GM12878 (cell line): ENCODE results near the gene LAMA5. TPM values are rescaled to one million over a fixed set of nuclear protein-coding genes. Genes with fewer than 3 reads are reported as not detected.

ENCODE experiments used
- ATAC-seq: fragments of 200-7000 bp; cut with Tn5 transposase; 3 replicates; pipeline ENCODE4 v1.9.1; 2020; ENCODE audit warnings: mild to moderate bottlenecking, moderate library complexity
- BruUV-seq: library from RNA; stranded (reverse); fragments of 400-500 nt; replicated peaks from 2 replicates; lab custom pipeline; 2021; lab: Mats Ljungman, UMichigan
- CTCF ChIA-PET: fragments of 300-600 bp; sonication (Branson Sonifier 250); formaldehyde crosslinking; extraction: SDS; loops from one replicate; lab custom pipeline; 2021; ENCODE audit warnings: inconsistent platforms; lab: Yijun Ruan, JAX
- POLR2A ChIA-PET: fragments of 350-600 bp; formaldehyde crosslinking; extraction: SDS; loops from one replicate; lab custom pipeline; 2021; ENCODE audit warnings: inconsistent platforms; lab: Charles Lee
- RAD21 ChIA-PET: fragments of 300-600 bp; sonication (Branson Sonifier 250); formaldehyde crosslinking; loops from one replicate; lab custom pipeline; 2023; ENCODE audit warnings: antibody characterized with exemption; ENCODE audit not compliant: unreplicated experiment; lab: Charles Lee
- SMC1A ChIA-PET: fragments of 300-600 bp; sonication (Branson Sonifier 250); formaldehyde crosslinking; loops from one replicate; lab custom pipeline; 2023; ENCODE audit not compliant: unreplicated experiment, uncharacterized antibody; lab: Charles Lee
- DNase-seq: peaks from one replicate; pipeline ENCODE4 v3.0.0-alpha.2; 2011; ENCODE audit warnings: low read depth, low spot score
- FAIRE-seq: peaks from 3 replicates; lab custom pipeline; 2011; peaks lifted over from hg19 to GRCh38; lab: Jason Lieb, UNC
- H2AFZ ChIP-seq: 2 replicates; pipeline ENCODE4 v1.6.0; 2011; ENCODE audit warnings: low read depth, low read length, control low read depth; ENCODE audit not compliant: control insufficient read depth
- H3K27ac ChIP-seq: 2 replicates; pipeline ENCODE4 v1.5.1; 2011; ENCODE audit warnings: control low read depth; ENCODE audit not compliant: control insufficient read depth, insufficient read depth
- H3K27me3 ChIP-seq, 2 experiments: replicated peaks in 1 of 2; 2 replicates each; pipeline versions ENCODE4 v1.6.0 to v1.6.1; 2011; ENCODE audit warnings: low read length in 1 of 2; ENCODE audit not compliant: control insufficient read depth in 2 of 2, insufficient read depth in 2 of 2
- H3K36me3 ChIP-seq, 2 experiments: 2 replicates each; pipeline ENCODE4 v1.5.1; 2011; ENCODE audit warnings: low read length in 1 of 2; ENCODE audit not compliant: control insufficient read depth in 2 of 2, insufficient read depth in 2 of 2
- H3K4me1 ChIP-seq: 2 replicates; pipeline ENCODE4 v1.6.1; 2011; ENCODE audit warnings: mild to moderate bottlenecking, low read length, moderate library complexity, mixed read lengths; ENCODE audit not compliant: control insufficient read depth, insufficient read depth
- H3K4me2 ChIP-seq: 2 replicates; pipeline ENCODE4 v1.6.0; 2011; ENCODE audit warnings: control low read depth; ENCODE audit not compliant: control insufficient read depth, insufficient read depth
- H3K4me3 ChIP-seq: fragments of 200-600 bp; sonication (generic); 2 replicates; pipeline ENCODE4 v1.5.1; 2016
- H3K79me2 ChIP-seq: 2 replicates; pipeline ENCODE4 v1.6.0; 2011; ENCODE audit warnings: low read length; ENCODE audit not compliant: control insufficient read depth, insufficient read depth
- H3K9ac ChIP-seq: 2 replicates; pipeline ENCODE4 v1.8.0; 2011; ENCODE audit warnings: low read length, control low read depth, mixed read lengths; ENCODE audit not compliant: control insufficient read depth, insufficient read depth
- H3K9me3 ChIP-seq: replicated peaks from 3 replicates; pipeline ENCODE4 v1.5.1; 2011; ENCODE audit warnings: mild to moderate bottlenecking, low read length; ENCODE audit not compliant: control insufficient read depth, insufficient read depth
- H4K20me1 ChIP-seq: 2 replicates; pipeline ENCODE4 v1.6.0; 2011; ENCODE audit not compliant: control insufficient read depth, insufficient read depth
- BHLHE40 ChIP-seq, 2 experiments: fragments of 450-650 bp in 1 of 2; IDR thresholded peaks; 2 replicates each; pipeline ENCODE4 v1.6.1; 2011 to 2017; ENCODE audit warnings: low read depth in 2 of 2, borderline replicate concordance in 1 of 2, improper control_type of control experiment in 1 of 2, low read length in 1 of 2, mild to moderate bottlenecking in 1 of 2
- CBX5 ChIP-seq: sonication (generic); IDR thresholded peaks from 2 replicates; pipeline ENCODE4 v1.6.1; 2016; ENCODE audit warnings: low read depth, moderate library complexity, mild to moderate bottlenecking, inconsistent platforms
- EED ChIP-seq: sonication (generic); IDR thresholded peaks from 2 replicates; pipeline ENCODE4 v1.6.1; 2016; ENCODE audit warnings: antibody characterized with exemption, low read depth
- FOS ChIP-seq: IDR thresholded peaks from 3 replicates; pipeline ENCODE4 v1.6.1; 2011; ENCODE audit warnings: borderline replicate concordance; ENCODE audit not compliant: insufficient read length; ENCODE audit errors: extremely low read depth
- HCFC1 ChIP-seq: fragments of 150-350 bp; IDR thresholded peaks from 2 replicates; pipeline ENCODE4 v1.6.1; 2014; ENCODE audit warnings: low read length
- HDGF ChIP-seq: fragments of 450-650 bp; IDR thresholded peaks from 2 replicates; pipeline ENCODE4 v1.6.1; 2016; ENCODE audit warnings: antibody characterized with exemption
- NFXL1 ChIP-seq: fragments of 450-650 bp; IDR thresholded peaks from 2 replicates; pipeline ENCODE4 v1.6.1; 2017; ENCODE audit warnings: antibody characterized with exemption, mild to moderate bottlenecking, borderline replicate concordance
- POLR2AphosphoS2 ChIP-seq: IDR thresholded peaks from 2 replicates; pipeline ENCODE4 v1.6.1; 2011; ENCODE audit warnings: low read depth, mild to moderate bottlenecking, low read length, improper control_type of control experiment, moderate library complexity
- RB1 ChIP-seq: fragments of 450-650 bp; formaldehyde crosslinking; IDR thresholded peaks from 2 replicates; pipeline ENCODE4 v1.6.1; 2017; ENCODE audit warnings: mild to moderate bottlenecking, borderline replicate concordance
- RELA ChIP-seq: fragments of 450-650 bp; IDR thresholded peaks from 2 replicates; pipeline ENCODE4 v1.8.0; 2014; ENCODE audit warnings: borderline replicate concordance; ENCODE audit not compliant: partially characterized antibody
- SREBF2 ChIP-seq: IDR thresholded peaks from 2 replicates; pipeline ENCODE4 v1.6.1; 2012; ENCODE audit warnings: mild to moderate bottlenecking, low read length
- WGBS: methylation state at CpG from one replicate; pipeline ENCODE4 v1.1.6; 2016; ENCODE audit warnings: low lambda C conversion rate; ENCODE audit not compliant: insufficient replicate concordance, insufficient coverage; ENCODE audit errors: missing lambda C conversion rate; 5-methylcytosine and 5-hydroxymethylcytosine counted together
- in situ Hi-C: fragments of 300-500 bp; cut with MboI; formaldehyde crosslinking; loops from 9 replicates; pipeline ENCODE4 v1.14.3; 2018; ENCODE audit warnings: mixed read lengths
- intact Hi-C: fragments of 100-400 bp; cut with micrococcal nuclease; formaldehyde crosslinking; loops from one replicate; pipeline ENCODE4 v1.14.2; 2022; ENCODE audit not compliant: unreplicated experiment
- polyA plus RNA-seq, 11 experiments: library from polyadenylated mRNA; depleted of rRNA in 4 of 11; unstranded in 6 of 11; stranded (reverse) in 5 of 11; fragments of >200 nt; fragmentation: Nextera tagmentation in 4 of 11; fragmentation: Illumina TruSeq in 1 of 11; extraction: Ambion mirVana in 4 of 11; extraction: Trizol in 1 of 11; gene quantifications; 1 replicate in 1 of 11; 2 replicates in 10 of 11; pipeline versions ENCODE4 v1.2.1 to v1.2.3, GENCODE V29; 2011 to 2016; ENCODE audit warnings: inconsistent platforms in 2 of 11, missing spikeins in 2 of 11, low read depth in 1 of 11
- total RNA-seq, 4 experiments: library from RNA; depleted of rRNA in 3 of 4; stranded (reverse); fragments of >200 nt in 3 of 4; fragmentation: Illumina TruSeq in 1 of 4; extraction: Trizol in 1 of 4; gene quantifications; 2 replicates each; pipeline versions ENCODE4 v1.2.1 to v1.2.3, GENCODE V29; 2013 to 2021
- TF ChIP-seq, protein P1 (sequence below): IDR thresholded peaks from 2 replicates; pipeline ENCODE4 v1.6.1; 2012; ENCODE audit warnings: low read depth, low read length, improper control_type of control experiment
- TF ChIP-seq, protein P2 (sequence below): IDR thresholded peaks from 2 replicates; pipeline ENCODE4 v1.6.1; 2011; ENCODE audit warnings: mild to moderate bottlenecking, low read depth, low read length, moderate library complexity; ENCODE audit not compliant: insufficient replicate concordance
- TF ChIP-seq, protein P3 (sequence below): fragments of 450-650 bp; IDR thresholded peaks from 2 replicates; pipeline ENCODE4 v1.6.1; 2016; ENCODE audit warnings: mild to moderate bottlenecking, moderate library complexity, borderline replicate concordance
- TF ChIP-seq, protein P4 (sequence below): fragments of 450-650 bp; IDR thresholded peaks from 2 replicates; pipeline ENCODE4 v1.6.1; 2017; ENCODE audit warnings: low read depth, mild to moderate bottlenecking, moderate library complexity

Gene LAMA5
- total and polyA plus RNA-seq, 10 of the 15 experiments (the other 5 are each of a cell fraction or from before 2014, with no cell fraction given), result 0.09 to 3.1 (median 1.6) TPM; not detected in 3

- Histone ChIP-seq H3K9me3 (no peaks in the 10 kb centered on the region), H4K20me1 (no peaks in the 10 kb centered on the region), H3K27me3 (no peaks in the 10 kb centered on the region), H3K4me3 (no peak overlapping the region), H3K4me1 (no peaks in the 10 kb centered on the region), H3K27ac (no peak overlapping the region), H3K4me2 (no peak overlapping the region), H3K36me3 (no peaks in the 10 kb centered on the region), H2AFZ (no peak overlapping the region), H3K9ac (no peak overlapping the region), H3K79me2 (no peaks in the 10 kb centered on the region)
- in situ Hi-C loops (no loop called here), intact Hi-C loops (no loop called here)
- no TSS peak for BruUV-seq
- 92% methylated on average over 13 of the region's 14 CpGs for WGBS
- ChIA-PET CTCF (interaction anchor here (0.7 to 1.1 kb wide), 2 partner anchors 25 to 57 kb away, joined by 3 read pairs; no protein-coding TSS in a partner anchor), SMC1A (interaction anchor here (0.7 kb wide), 1 partner anchor 30 kb away, joined by 3 read pairs; no protein-coding TSS in a partner anchor), RAD21 (no interaction called here), POLR2A (no interaction called here)
- no peak for DNase-seq
- ATAC-seq, result no peak
- no peak for FAIRE-seq
- TF ChIP-seq, protein P1, sequence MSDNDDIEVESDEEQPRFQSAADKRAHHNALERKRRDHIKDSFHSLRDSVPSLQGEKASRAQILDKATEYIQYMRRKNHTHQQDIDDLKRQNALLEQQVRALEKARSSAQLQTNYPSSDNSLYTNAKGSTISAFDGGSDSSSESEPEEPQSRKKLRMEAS, result no peak
- TF ChIP-seq, protein P2, sequence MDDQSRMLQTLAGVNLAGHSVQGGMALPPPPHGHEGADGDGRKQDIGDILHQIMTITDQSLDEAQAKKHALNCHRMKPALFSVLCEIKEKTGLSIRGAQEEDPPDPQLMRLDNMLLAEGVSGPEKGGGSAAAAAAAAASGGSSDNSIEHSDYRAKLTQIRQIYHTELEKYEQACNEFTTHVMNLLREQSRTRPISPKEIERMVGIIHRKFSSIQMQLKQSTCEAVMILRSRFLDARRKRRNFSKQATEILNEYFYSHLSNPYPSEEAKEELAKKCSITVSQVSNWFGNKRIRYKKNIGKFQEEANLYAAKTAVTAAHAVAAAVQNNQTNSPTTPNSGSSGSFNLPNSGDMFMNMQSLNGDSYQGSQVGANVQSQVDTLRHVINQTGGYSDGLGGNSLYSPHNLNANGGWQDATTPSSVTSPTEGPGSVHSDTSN, result no peak
- no peak for TF ChIP-seq CBX5
- no peak for TF ChIP-seq SREBF2
- TF ChIP-seq POLR2AphosphoS2, result no peak
- TF ChIP-seq FOS, result no peak
- no peak for TF ChIP-seq RB1
- no peak for TF ChIP-seq BHLHE40 (IDR thresholded peaks at IDR 0.05; ENCODE audit: borderline replicate concordance in 1 of 2, low read depth in 2 of 2, low read length in 1 of 2)
- TF ChIP-seq, protein P3, sequence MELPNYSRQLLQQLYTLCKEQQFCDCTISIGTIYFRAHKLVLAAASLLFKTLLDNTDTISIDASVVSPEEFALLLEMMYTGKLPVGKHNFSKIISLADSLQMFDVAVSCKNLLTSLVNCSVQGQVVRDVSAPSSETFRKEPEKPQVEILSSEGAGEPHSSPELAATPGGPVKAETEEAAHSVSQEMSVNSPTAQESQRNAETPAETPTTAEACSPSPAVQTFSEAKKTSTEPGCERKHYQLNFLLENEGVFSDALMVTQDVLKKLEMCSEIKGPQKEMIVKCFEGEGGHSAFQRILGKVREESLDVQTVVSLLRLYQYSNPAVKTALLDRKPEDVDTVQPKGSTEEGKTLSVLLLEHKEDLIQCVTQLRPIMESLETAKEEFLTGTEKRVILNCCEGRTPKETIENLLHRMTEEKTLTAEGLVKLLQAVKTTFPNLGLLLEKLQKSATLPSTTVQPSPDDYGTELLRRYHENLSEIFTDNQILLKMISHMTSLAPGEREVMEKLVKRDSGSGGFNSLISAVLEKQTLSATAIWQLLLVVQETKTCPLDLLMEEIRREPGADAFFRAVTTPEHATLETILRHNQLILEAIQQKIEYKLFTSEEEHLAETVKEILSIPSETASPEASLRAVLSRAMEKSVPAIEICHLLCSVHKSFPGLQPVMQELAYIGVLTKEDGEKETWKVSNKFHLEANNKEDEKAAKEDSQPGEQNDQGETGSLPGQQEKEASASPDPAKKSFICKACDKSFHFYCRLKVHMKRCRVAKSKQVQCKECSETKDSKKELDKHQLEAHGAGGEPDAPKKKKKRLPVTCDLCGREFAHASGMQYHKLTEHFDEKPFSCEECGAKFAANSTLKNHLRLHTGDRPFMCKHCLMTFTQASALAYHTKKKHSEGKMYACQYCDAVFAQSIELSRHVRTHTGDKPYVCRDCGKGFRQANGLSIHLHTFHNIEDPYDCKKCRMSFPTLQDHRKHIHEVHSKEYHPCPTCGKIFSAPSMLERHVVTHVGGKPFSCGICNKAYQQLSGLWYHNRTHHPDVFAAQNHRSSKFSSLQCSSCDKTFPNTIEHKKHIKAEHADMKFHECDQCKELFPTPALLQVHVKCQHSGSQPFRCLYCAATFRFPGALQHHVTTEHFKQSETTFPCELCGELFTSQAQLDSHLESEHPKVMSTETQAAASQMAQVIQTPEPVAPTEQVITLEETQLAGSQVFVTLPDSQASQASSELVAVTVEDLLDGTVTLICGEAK, result no peak
- no peak for TF ChIP-seq NFXL1
- no peak for TF ChIP-seq RELA
- TF ChIP-seq HDGF, result no peak
- TF ChIP-seq, protein P4, sequence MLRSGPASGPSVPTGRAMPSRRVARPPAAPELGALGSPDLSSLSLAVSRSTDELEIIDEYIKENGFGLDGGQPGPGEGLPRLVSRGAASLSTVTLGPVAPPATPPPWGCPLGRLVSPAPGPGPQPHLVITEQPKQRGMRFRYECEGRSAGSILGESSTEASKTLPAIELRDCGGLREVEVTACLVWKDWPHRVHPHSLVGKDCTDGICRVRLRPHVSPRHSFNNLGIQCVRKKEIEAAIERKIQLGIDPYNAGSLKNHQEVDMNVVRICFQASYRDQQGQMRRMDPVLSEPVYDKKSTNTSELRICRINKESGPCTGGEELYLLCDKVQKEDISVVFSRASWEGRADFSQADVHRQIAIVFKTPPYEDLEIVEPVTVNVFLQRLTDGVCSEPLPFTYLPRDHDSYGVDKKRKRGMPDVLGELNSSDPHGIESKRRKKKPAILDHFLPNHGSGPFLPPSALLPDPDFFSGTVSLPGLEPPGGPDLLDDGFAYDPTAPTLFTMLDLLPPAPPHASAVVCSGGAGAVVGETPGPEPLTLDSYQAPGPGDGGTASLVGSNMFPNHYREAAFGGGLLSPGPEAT, result no peak
- TF ChIP-seq EED, result no peak
- no peak for TF ChIP-seq HCFC1
Observed at GRCh38 chr20:62325172-62325905, 41.8 kb downstream of the LAMA5 start.
